GM10248 (cell line): ENCODE measurements around the gene EPHA2.

ENCODE experiments used
- CTCF ChIA-PET: fragments of 300-600 bp; sonication (Branson Sonifier 250); formaldehyde crosslinking; extraction: SDS; loops from one replicate; lab custom pipeline; 2021; ENCODE audit warnings: antibody characterized with exemption; lab: Yijun Ruan, JAX
- POLR2A ChIA-PET: fragments of 350-650 bp; sonication (Branson Sonifier 250); formaldehyde crosslinking; extraction: SDS; loops from one replicate; lab custom pipeline; 2020; ENCODE audit warnings: antibody characterized with exemption; lab: Yijun Ruan, JAX
- DNase-seq: peaks from one replicate; pipeline ENCODE4 v3.0.0; 2012; ENCODE audit errors: extremely low spot score
- CTCF ChIP-seq: IDR thresholded peaks from 2 replicates; pipeline ENCODE4 v1.5.1; 2012; ENCODE audit warnings: mild to moderate bottlenecking, low read depth; ENCODE audit errors: extremely low read depth, missing control alignments, control extremely low read depth

Gene EPHA2

GRCh38 chr1:16156848-16157495, 1.1 kb upstream of the EPHA2 start:
- POLR2A ChIA-PET, result no interaction called here
- CTCF ChIA-PET, result interaction anchor here (1.0 kb wide), 1 partner anchor 12 kb away, joined by 3 read pairs; no protein-coding TSS in a partner anchor
- DNase-seq, result no peak
- no peak for TF ChIP-seq CTCF

GRCh38 chr1:16153999-16154673, 1.7 kb downstream of the EPHA2 start:
- POLR2A ChIA-PET, result no interaction called here
- CTCF ChIA-PET, result interaction anchor here (0.8 to 1.3 kb wide), 2 partner anchors 18 to 70 kb away, joined by 3 read pairs; no protein-coding TSS in a partner anchor
- no peak for DNase-seq
- TF ChIP-seq CTCF, result no peak

GRCh38 chr1:16153096-16153998, 2.5 kb downstream of the EPHA2 start:
- ChIA-PET POLR2A (no interaction called here), CTCF (interaction anchor here (0.8 to 1.3 kb wide), 2 partner anchors 17 to 70 kb away, joined by 3 read pairs; no protein-coding TSS in a partner anchor)
- no peak for DNase-seq
- no peak for TF ChIP-seq CTCF

- no peak for TF ChIP-seq CTCF
- ChIA-PET POLR2A (no interaction called here), CTCF (interaction anchor here (1.3 to 2.5 kb wide), 2 partner anchors 69 to 70 kb away, joined by 3 to 7 read pairs; no protein-coding TSS in a partner anchor)
- no peak for DNase-seq
Observed at GRCh38 chr1:16152481-16153087, 3.3 kb downstream of the EPHA2 start.

GRCh38 chr1:16151995-16152384, 3.9 kb downstream of the EPHA2 start:
- no peak for TF ChIP-seq CTCF
- CTCF ChIA-PET, result interaction anchor here (2.5 kb wide), 1 partner anchor 69 kb away, joined by 7 read pairs; no protein-coding TSS in a partner anchor
- POLR2A ChIA-PET, result no interaction called here
- DNase-seq, result no peak
